HUES64 (cell line): ENCODE measurements around the gene RAD21L1. TPM values are rescaled to one million over a fixed set of nuclear protein-coding genes. Genes with fewer than 3 reads are reported as not detected.
A peak's percentile ranks its signal among the peaks of the same experiment; 100 is the strongest.

Experiments used
- H3K27ac ChIP-seq: 2 replicates; pipeline ENCODE4 v1.7.0; 2013; ENCODE audit warnings: low read depth, low read length, inconsistent platforms
- H3K27me3 ChIP-seq: 2 replicates; pipeline ENCODE4 v1.6.1; 2013; ENCODE audit warnings: mild to moderate bottlenecking, low read length; ENCODE audit not compliant: insufficient read depth
- H3K36me3 ChIP-seq: 2 replicates; pipeline ENCODE4 v1.6.1; 2013; ENCODE audit warnings: mild to moderate bottlenecking, low read length; ENCODE audit not compliant: insufficient read depth
- H3K4me1 ChIP-seq: 2 replicates; pipeline ENCODE4 v1.6.1; 2013; ENCODE audit warnings: mild to moderate bottlenecking, low read length, moderate library complexity; ENCODE audit not compliant: insufficient read depth
- H3K4me3 ChIP-seq: 2 replicates; pipeline ENCODE4 v1.5.1; 2013; ENCODE audit warnings: mild to moderate bottlenecking, low read length, moderate library complexity
- H3K9ac ChIP-seq: 2 replicates; pipeline ENCODE4 v1.6.1; 2013; ENCODE audit warnings: mild to moderate bottlenecking, low read depth, low read length
- H3K9me3 ChIP-seq: 2 replicates; pipeline ENCODE4 v1.6.1; 2013; ENCODE audit warnings: low read depth, low read length; ENCODE audit not compliant: insufficient read depth
- WGBS: fragments of 150-250, 120-280 bp; methylation state at CpG from one replicate; pipeline ENCODE4 v1.1.7; 2013; ENCODE audit warnings: missing lambda C conversion rate; 5-methylcytosine and 5-hydroxymethylcytosine counted together
- polyA plus RNA-seq, 2 experiments: library from polyadenylated mRNA; stranded (reverse); fragments of 50-300 nt; gene quantifications; one replicate each; pipeline ENCODE4 v1.2.3, GENCODE V29; 2013

Gene RAD21L1
- polyA plus RNA-seq (2013, experiment 1 of 2): not detected
- not detected for polyA plus RNA-seq (2013, experiment 2 of 2)

DNA sequence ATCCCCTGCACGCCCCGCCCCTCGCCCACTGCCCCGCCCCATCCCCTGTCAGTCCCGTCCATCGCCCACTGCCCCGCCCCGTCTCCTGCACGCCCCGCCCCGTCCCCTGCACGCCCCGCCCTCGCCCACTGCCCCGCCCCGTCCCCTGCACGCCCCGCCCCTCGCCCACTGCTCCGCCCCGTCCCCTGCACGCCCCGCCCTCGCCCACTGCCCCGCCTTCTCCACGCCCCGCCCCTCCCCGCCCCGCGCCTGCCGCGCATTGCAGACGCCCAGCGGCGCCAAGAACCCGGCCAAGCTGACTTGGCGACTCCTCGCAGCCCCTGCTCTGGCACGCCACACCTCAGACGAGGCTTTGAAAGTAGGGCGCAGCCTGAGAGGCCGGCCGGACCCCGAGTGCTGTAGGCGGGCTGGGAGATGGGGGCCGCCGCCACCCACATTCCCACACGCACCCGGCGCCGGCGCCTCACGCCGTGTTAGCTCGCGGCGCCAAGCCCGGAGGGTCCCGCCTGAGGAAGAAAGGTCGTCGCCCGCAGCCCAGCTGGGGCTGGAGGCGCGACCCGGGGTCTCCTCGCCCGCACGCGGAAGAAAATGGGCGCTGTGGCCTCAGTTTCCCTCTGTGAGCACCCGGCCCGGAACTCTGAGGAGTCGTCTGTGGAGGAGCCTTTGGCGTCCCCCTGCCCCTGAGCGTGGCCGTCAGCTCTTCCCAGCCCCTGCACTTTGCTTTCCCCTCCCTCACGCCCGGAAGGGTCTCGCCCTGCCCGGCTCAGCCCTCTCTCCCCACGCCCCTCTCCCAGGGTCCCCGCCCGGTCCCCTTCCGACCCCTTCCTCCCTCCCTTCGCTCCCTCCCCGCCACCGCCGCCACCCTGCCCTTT is at the start of gene RAD21L1:
TSS of gene RAD21L1 (plus strand) at position 262 of the 872 bp plus-strand sequence. CDS start 2,410 bp downstream, outside the sequence.
- WGBS: under 1% methylated on average over 69 of the region's 88 CpGs
- Histone ChIP-seq H3K27me3 (peaks cover 60% of the 10 kb centered on the region), H3K4me3 (peak within 1 kb of the TSS; percentile 74), H3K36me3 (no peaks in the 10 kb centered on the region), H3K9ac (peak within 1 kb of the TSS; percentile 77), H3K9me3 (no peaks in the 10 kb centered on the region), H3K4me1 (peaks cover 4% of the 10 kb centered on the region), H3K27ac (peak within 1 kb of the TSS; percentile 58; the same call in 1 of the 2 replicates)

GRCh38 chr20:1177680-1178079 is 48.2 kb upstream of the RAD21L1 start:
- Histone ChIP-seq H3K9me3 (no peaks in the 10 kb centered on the region), H3K27me3 (peaks cover 7% of the 10 kb centered on the region; the same call in 1 of the 2 replicates), H3K4me3 (no peak overlapping the region), H3K4me1 (no peaks in the 10 kb centered on the region), H3K27ac (no peak overlapping the region), H3K36me3 (no peaks in the 10 kb centered on the region), H3K9ac (no peak overlapping the region)
- WGBS: 76% methylated on average over 5 of the region's 5 CpGs

DNA sequence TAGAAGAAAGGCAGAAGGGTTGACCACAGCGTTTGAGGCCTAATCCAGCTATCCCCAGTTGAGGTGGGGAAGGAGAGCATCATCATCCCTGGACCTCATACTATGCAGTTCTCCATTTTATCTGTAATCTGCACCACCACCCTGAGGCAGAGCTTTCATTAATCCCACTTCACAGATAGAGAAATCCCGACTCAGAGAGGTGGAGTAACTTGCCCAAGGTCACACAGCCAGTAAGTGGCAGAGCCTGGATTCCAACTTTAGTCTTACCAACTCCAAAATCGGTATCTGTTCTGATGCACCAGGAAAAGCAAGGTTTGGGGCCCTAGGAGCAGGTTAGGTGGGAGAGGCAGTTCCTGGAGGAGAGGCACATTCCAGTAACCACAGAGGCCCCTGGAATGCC is 47.7 kb upstream of the RAD21L1 start:
- peaks cover 11% of the 10 kb centered on the region for H3K27me3 ChIP-seq
- H3K9ac ChIP-seq: no peak overlapping the region
- H3K9me3 ChIP-seq: no peaks in the 10 kb centered on the region
- no peak overlapping the region for H3K27ac ChIP-seq
- H3K4me1 ChIP-seq: no peaks in the 10 kb centered on the region
- H3K36me3 ChIP-seq: no peaks in the 10 kb centered on the region
- H3K4me3 ChIP-seq: no peak overlapping the region
- 94% methylated on average over 3 of the region's 3 CpGs for WGBS

GRCh38 chr20:1178623-1179022 is 47.2 kb upstream of the RAD21L1 start:
- Histone ChIP-seq H3K9ac (no peak overlapping the region), H3K27ac (no peak overlapping the region), H3K4me1 (no peaks in the 10 kb centered on the region), H3K9me3 (no peaks in the 10 kb centered on the region), H3K4me3 (no peak overlapping the region), H3K27me3 (peaks cover 16% of the 10 kb centered on the region), H3K36me3 (no peaks in the 10 kb centered on the region)
- WGBS: 90% methylated on average over 3 of the region's 3 CpGs

- no peak overlapping the region for H3K9ac ChIP-seq
- H3K9me3 ChIP-seq: no peaks in the 10 kb centered on the region
- H3K36me3 ChIP-seq: no peaks in the 10 kb centered on the region
- H3K4me1 ChIP-seq: no peaks in the 10 kb centered on the region; the same call in 1 of the 2 replicates
- 95% methylated on average over 27 of the region's 27 CpGs for WGBS
- no peak overlapping the region for H3K4me3 ChIP-seq
- peaks cover 33% of the 10 kb centered on the region for H3K27me3 ChIP-seq
- H3K27ac ChIP-seq: no peak overlapping the region
Measured at GRCh38 chr20:1180949-1181348, 44.9 kb upstream of the RAD21L1 start.

DNA sequence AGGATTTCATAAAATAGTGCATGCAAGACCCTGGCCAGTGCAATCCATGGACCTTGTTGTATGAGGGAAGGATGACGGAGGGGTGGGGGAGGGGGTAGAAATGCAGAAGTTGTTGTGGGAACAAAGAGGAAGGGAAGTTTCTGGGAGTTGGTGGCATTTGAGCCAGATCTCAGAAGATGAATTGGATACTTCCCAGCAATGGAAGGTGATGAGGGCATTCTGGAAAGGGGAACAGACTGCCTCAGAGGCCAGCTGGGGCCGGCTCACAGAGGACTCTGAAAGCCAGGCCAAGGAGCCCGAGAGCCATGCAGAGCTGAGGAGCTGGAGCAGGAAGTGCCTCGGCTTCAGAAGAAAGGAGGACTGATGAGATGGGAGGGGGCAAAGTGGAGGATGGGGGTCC is 43.7 kb upstream of the RAD21L1 start:
- Histone ChIP-seq H3K9ac (no peak overlapping the region), H3K9me3 (no peaks in the 10 kb centered on the region), H3K27me3 (peaks cover 42% of the 10 kb centered on the region), H3K36me3 (no peaks in the 10 kb centered on the region), H3K27ac (no peak overlapping the region), H3K4me1 (peaks cover 2% of the 10 kb centered on the region), H3K4me3 (no peak overlapping the region)
- 72% methylated on average over 4 of the region's 4 CpGs for WGBS

- Histone ChIP-seq H3K9me3 (no peaks in the 10 kb centered on the region), H3K9ac (no peak overlapping the region), H3K4me3 (no peak overlapping the region), H3K27me3 (peaks cover 45% of the 10 kb centered on the region), H3K27ac (no peak overlapping the region), H3K4me1 (peaks cover 11% of the 10 kb centered on the region), H3K36me3 (no peaks in the 10 kb centered on the region)
- WGBS: 97% methylated on average over 6 of the region's 6 CpGs
Measured at GRCh38 chr20:1183153-1183552, 42.7 kb upstream of the RAD21L1 start.

DNA sequence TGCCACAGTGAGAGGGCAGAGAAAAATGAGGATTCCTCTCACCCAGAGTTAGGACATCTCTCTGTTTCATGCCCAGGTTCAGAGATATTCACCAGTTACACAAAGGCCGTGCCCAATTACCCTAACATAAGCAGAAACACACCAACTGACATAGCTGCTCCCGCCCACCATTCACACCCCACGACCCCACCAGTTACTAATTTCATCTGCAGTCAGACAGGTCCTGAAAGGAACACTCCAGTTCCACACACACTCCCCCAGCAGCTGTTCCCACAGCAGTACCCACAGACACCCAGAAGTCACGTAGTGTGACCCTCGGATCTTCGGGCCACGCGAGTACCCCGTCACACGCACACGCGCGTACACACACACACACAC is 41.6 kb upstream of the RAD21L1 start:
- Histone ChIP-seq H3K9ac (no peak overlapping the region), H3K36me3 (no peaks in the 10 kb centered on the region)

DNA sequence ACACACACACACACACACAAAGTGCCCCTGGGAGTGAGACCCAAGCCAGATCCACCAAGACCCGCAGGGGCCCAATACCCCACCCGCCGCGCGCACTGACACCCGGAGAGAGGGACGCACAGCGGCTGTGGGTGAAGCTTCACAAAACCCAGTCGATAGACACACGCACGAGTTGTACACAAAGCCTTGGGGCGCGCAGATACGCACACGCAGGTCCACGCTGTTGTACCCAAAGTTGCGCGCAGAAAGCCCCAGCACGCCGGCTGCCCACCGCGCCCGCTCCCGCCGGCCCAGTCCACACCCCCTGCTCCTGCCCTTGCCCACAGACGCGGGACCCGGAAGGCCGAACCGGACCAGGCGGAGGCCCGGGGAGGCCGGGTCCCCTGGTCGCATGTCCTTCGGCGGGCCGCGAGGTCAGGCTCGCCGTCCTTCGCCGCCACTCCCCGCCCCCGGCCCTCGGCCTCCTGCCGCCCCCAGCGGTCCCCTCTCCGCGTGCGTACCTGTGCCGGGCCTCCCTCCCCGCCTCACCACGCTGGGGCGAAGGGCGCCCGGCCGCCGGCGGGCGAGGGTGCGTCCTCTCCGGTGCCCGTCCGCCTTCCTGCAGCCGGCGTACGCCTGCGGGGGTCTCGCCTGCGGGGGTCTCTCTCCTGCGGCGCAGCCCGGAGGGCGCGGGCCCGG is 41.1 kb upstream of the RAD21L1 start, which contains the start of gene TMEM74B:
TSS of gene TMEM74B (minus strand) at position 344 of the 678 bp plus-strand sequence. CDS start 1,180 bp downstream, outside the sequence.
- WGBS: 3% methylated on average over 76 of the region's 76 CpGs
- Histone ChIP-seq H3K9ac (peak within 1 kb of the TSS; percentile 45; the same call in 1 of the 2 replicates), H3K27ac (no peak within 1 kb of the TSS), H3K4me1 (peaks cover 11% of the 10 kb centered on the region), H3K9me3 (no peaks in the 10 kb centered on the region), H3K36me3 (no peaks in the 10 kb centered on the region), H3K4me3 (peak within 1 kb of the TSS; percentile 61), H3K27me3 (peaks cover 45% of the 10 kb centered on the region)

More for the DNA sequence above, 41.6 kb upstream of the RAD21L1 start:
- 63% methylated on average over 13 of the region's 13 CpGs for WGBS
- H3K9me3 ChIP-seq: no peaks in the 10 kb centered on the region
- H3K4me1 ChIP-seq: peaks cover 11% of the 10 kb centered on the region
- H3K27ac ChIP-seq: no peak overlapping the region
- H3K27me3 ChIP-seq: peaks cover 45% of the 10 kb centered on the region
- H3K4me3 ChIP-seq: peak overlapping the region; percentile 61

DNA sequence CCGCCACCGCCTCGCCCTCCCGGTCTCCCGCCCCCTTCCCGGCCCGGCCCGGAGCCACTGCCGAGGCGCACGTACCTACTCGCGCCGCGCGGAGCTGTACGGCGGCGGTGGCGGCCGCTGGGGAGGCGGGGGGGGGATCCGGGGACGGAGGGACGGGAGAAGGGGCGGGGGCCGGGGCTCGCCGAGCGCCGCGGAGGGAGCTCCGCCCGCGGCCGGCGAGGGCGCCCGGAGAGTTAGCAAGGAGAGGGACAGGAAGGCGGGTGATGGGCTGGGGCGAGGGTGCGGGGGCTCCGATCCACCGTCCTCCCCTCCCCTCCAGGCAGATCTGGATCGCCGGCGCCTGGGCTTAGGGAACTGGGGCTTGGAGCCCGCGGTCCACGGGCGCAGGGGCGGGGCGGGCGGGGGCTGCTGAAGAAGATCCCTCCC is 40.5 kb upstream of the RAD21L1 start:
- peak overlapping the region; percentile 61 for H3K4me3 ChIP-seq
- no peak overlapping the region for H3K9ac ChIP-seq
- peaks cover 45% of the 10 kb centered on the region for H3K27me3 ChIP-seq

GRCh38 chr20:1185790-1186334 is 40.0 kb upstream of the RAD21L1 start:
- WGBS: 13% methylated on average over 20 of the region's 20 CpGs
- peaks cover 45% of the 10 kb centered on the region for H3K27me3 ChIP-seq
- H3K9me3 ChIP-seq: no peaks in the 10 kb centered on the region
- H3K36me3 ChIP-seq: no peaks in the 10 kb centered on the region
- H3K9ac ChIP-seq: no peak overlapping the region
- no peak overlapping the region for H3K27ac ChIP-seq
- H3K4me3 ChIP-seq: peak overlapping the region; percentile 25
- H3K4me1 ChIP-seq: peaks cover 11% of the 10 kb centered on the region

More for the DNA sequence above, 40.5 kb upstream of the RAD21L1 start:
- H3K36me3 ChIP-seq: no peaks in the 10 kb centered on the region
- H3K9me3 ChIP-seq: no peaks in the 10 kb centered on the region
- peaks cover 11% of the 10 kb centered on the region for H3K4me1 ChIP-seq
- no peak overlapping the region for H3K27ac ChIP-seq
- WGBS: under 1% methylated on average over 54 of the region's 54 CpGs
